WTC11 (cell line): ENCODE measurements around the gene CCDC127. TPM values are rescaled to one million over a fixed set of nuclear protein-coding genes. Genes with fewer than 3 reads are reported as not detected.

Experiments
- ATAC-seq: fragments of 200-7000 bp; cut with Tn5 transposase; 2 replicates; pipeline ENCODE4 v1.10.0; 2021; ENCODE audit warnings: mild to moderate bottlenecking, moderate library complexity
- CTCF ChIA-PET: fragments of 300-600 bp; sonication (Branson Sonifier 250); formaldehyde crosslinking; loops from one replicate; lab custom pipeline; 2021; ENCODE audit warnings: antibody characterized with exemption; lab: Charles Lee
- POLR2A ChIA-PET: fragments of 350-600 bp; sonication (Branson Sonifier 250); formaldehyde crosslinking; loops from one replicate; lab custom pipeline; 2021; ENCODE audit warnings: antibody characterized with exemption; lab: Charles Lee
- DNase-seq: peaks from one replicate; pipeline ENCODE4 v3.0.0; 2021; ENCODE audit warnings: low spot score
- H3K27ac Mint-ChIP-seq: 2 replicates; pipeline ENCODE4 v1.8.0; 2021; ENCODE audit warnings: mixed read lengths
- H3K27me3 Mint-ChIP-seq: 2 replicates; pipeline ENCODE4 v1.8.0; 2021; ENCODE audit warnings: low read depth, mild to moderate bottlenecking, moderate library complexity, mixed read lengths
- H3K36me3 Mint-ChIP-seq: 2 replicates; pipeline ENCODE4 v1.8.0; 2021; ENCODE audit warnings: mixed read lengths
- H3K4me1 Mint-ChIP-seq: 2 replicates; pipeline ENCODE4 v1.8.0; 2022; ENCODE audit warnings: mixed read lengths
- H3K4me3 Mint-ChIP-seq: 2 replicates; pipeline ENCODE4 v1.8.0; 2021; ENCODE audit warnings: mild to moderate bottlenecking, moderate library complexity, mixed read lengths
- H3K9me3 Mint-ChIP-seq: 2 replicates; pipeline ENCODE4 v1.8.0; 2021; ENCODE audit warnings: mixed read lengths
- AR ChIP-seq: fragments of 250-450 bp; sonication (Bioruptor Pico); IDR thresholded peaks from 2 replicates; pipeline ENCODE4 v1.9.0; 2021; ENCODE audit warnings: mild to moderate bottlenecking
- EMX1 ChIP-seq: fragments of 250-450 bp; sonication (Bioruptor Pico); IDR thresholded peaks from 2 replicates; pipeline ENCODE4 v1.8.0; 2021; ENCODE audit warnings: mild to moderate bottlenecking
- ERG ChIP-seq: fragments of 250-450 bp; sonication (Bioruptor Pico); IDR thresholded peaks from 2 replicates; pipeline ENCODE4 v1.8.0; 2021; ENCODE audit warnings: mild to moderate bottlenecking
- GTF2I ChIP-seq: fragments of 250-450 bp; sonication (Bioruptor Pico); conservative IDR thresholded peaks from 2 replicates; pipeline ENCODE4 v1.4.0; 2021; ENCODE audit warnings: mild to moderate bottlenecking
- MLX ChIP-seq: sonication (generic); formaldehyde crosslinking; IDR thresholded peaks from 2 replicates; pipeline ENCODE4 v1.8.1; 2023; ENCODE audit warnings: mild to moderate bottlenecking, missing genetic modification reagents, moderate library complexity
- MXD4 ChIP-seq: fragments of 250-450 bp; sonication (Bioruptor Pico); IDR thresholded peaks from 2 replicates; pipeline ENCODE4 v1.8.0; 2021; ENCODE audit warnings: mild to moderate bottlenecking, moderate library complexity, borderline replicate concordance
- NR3C1 ChIP-seq: sonication (generic); formaldehyde crosslinking; conservative IDR thresholded peaks from 2 replicates; pipeline ENCODE4 v1.8.1; 2023; ENCODE audit warnings: low read depth, mild to moderate bottlenecking, missing genetic modification reagents
- OVOL2 ChIP-seq: fragments of 250-450 bp; sonication (Bioruptor Pico); IDR thresholded peaks from 2 replicates; pipeline ENCODE4 v1.9.0; 2021; ENCODE audit warnings: mild to moderate bottlenecking, borderline replicate concordance
- TEAD4 ChIP-seq: sonication (generic); formaldehyde crosslinking; IDR thresholded peaks from 2 replicates; pipeline ENCODE4 v1.8.0; 2022; ENCODE audit warnings: mild to moderate bottlenecking, missing genetic modification reagents
- USF1 ChIP-seq: sonication (generic); formaldehyde crosslinking; IDR thresholded peaks from 2 replicates; pipeline ENCODE4 v1.8.0; 2022; ENCODE audit warnings: mild to moderate bottlenecking, missing genetic modification reagents
- ZMAT4 ChIP-seq: fragments of 250-450 bp; sonication (Bioruptor Pico); IDR thresholded peaks from 2 replicates; pipeline ENCODE4 v1.9.0; 2021; ENCODE audit warnings: mild to moderate bottlenecking
- ZNF281 ChIP-seq: sonication (generic); formaldehyde crosslinking; IDR thresholded peaks from 2 replicates; pipeline ENCODE4 v1.8.0; 2023; ENCODE audit warnings: mild to moderate bottlenecking, missing genetic modification reagents
- ZNF317 ChIP-seq: sonication (generic); formaldehyde crosslinking; IDR thresholded peaks from 2 replicates; pipeline ENCODE4 v1.8.1; 2023; ENCODE audit warnings: low read depth, mild to moderate bottlenecking, moderate library complexity, missing genetic modification reagents, borderline replicate concordance
- ZNF396 ChIP-seq: fragments of 250-450 bp; sonication (Bioruptor Pico); IDR thresholded peaks from 2 replicates; pipeline ENCODE4 v1.8.0; 2021; ENCODE audit warnings: mild to moderate bottlenecking, moderate library complexity, borderline replicate concordance
- ZNF416 ChIP-seq: fragments of 250-450 bp; sonication (Bioruptor Pico); IDR thresholded peaks from 2 replicates; pipeline ENCODE4 v1.9.0; 2021; ENCODE audit warnings: mild to moderate bottlenecking, inconsistent platforms
- ZNF671 ChIP-seq: fragments of 250-450 bp; sonication (Bioruptor Pico); IDR thresholded peaks from 2 replicates; pipeline ENCODE4 v1.8.0; 2021; ENCODE audit warnings: mild to moderate bottlenecking
- ZSCAN18 ChIP-seq: fragments of 250-450 bp; sonication (Bioruptor Pico); IDR thresholded peaks from 2 replicates; pipeline ENCODE4 v2.1.2; 2022; ENCODE audit warnings: mild to moderate bottlenecking, moderate library complexity
- total RNA-seq: library from RNA; stranded (reverse); gene quantifications from 3 replicates; pipeline ENCODE4 v1.2.3, GENCODE V29; 2021

Gene CCDC127
- total RNA-seq, 1 experiment from 2014 or later, result 5.3 TPM

GRCh38 chr5:201672-202071, 16.3 kb downstream of the CCDC127 start (continued):
- TF ChIP-seq ZNF281 (CRISPR knock-in tag) (no peak), ZNF396 (no peak), USF1 (CRISPR knock-in tag) (no peak), OVOL2 (CRISPR knock-in tag) (no peak)

- no peak overlapping the region for H3K4me3 Mint-ChIP-seq
- ATAC-seq (no peak), DNase-seq (no peak)
- CTCF ChIA-PET, result no interaction called here
- peaks cover 11% of the 10 kb centered on the region for H3K4me1 Mint-ChIP-seq
- TF ChIP-seq NR3C1 (CRISPR knock-in tag), result no peak
- TF ChIP-seq ERG, result no peak
- TF ChIP-seq GTF2I (CRISPR knock-in tag), result no peak
- no peak for TF ChIP-seq AR (CRISPR knock-in tag)
- no peak for TF ChIP-seq ZSCAN18 (CRISPR knock-in tag)
- peak overlapping the region; percentile 15; the same call in 1 of the 2 replicates for H3K27ac Mint-ChIP-seq
- no peaks in the 10 kb centered on the region for H3K9me3 Mint-ChIP-seq
- H3K36me3 Mint-ChIP-seq, result peaks cover 23% of the 10 kb centered on the region
- POLR2A ChIA-PET, result no interaction called here
- no peaks in the 10 kb centered on the region for H3K27me3 Mint-ChIP-seq
Measured at GRCh38 chr5:200985-201384, 17.0 kb downstream of the CCDC127 start.

GRCh38 chr5:199950-200645, 17.9 kb downstream of the CCDC127 start:
- no peak for TF ChIP-seq ZMAT4 (CRISPR knock-in tag)
- no peak for TF ChIP-seq ZNF317
- TF ChIP-seq ZNF671, result no peak
- no peak for TF ChIP-seq TEAD4 (CRISPR knock-in tag)
- no peak for TF ChIP-seq ZNF416 (CRISPR knock-in tag)
- TF ChIP-seq EMX1, result no peak
- no peak for TF ChIP-seq MXD4 (CRISPR knock-in tag)
- no peak for TF ChIP-seq MLX (CRISPR knock-in tag)
- no peak for TF ChIP-seq GTF2I (CRISPR knock-in tag)
- peaks cover 11% of the 10 kb centered on the region for H3K4me1 Mint-ChIP-seq
- H3K9me3 Mint-ChIP-seq, result no peaks in the 10 kb centered on the region
- no peak for DNase-seq
- H3K4me3 Mint-ChIP-seq, result no peak overlapping the region
- H3K27me3 Mint-ChIP-seq, result no peaks in the 10 kb centered on the region
- peaks cover 17% of the 10 kb centered on the region for H3K36me3 Mint-ChIP-seq
- CTCF ChIA-PET, result interaction anchor here (0.8 to 1.6 kb wide), 3 partner anchors 9 to 247 kb away, joined by 3 to 9 read pairs (median 3); partner anchors contain the start of gene LRRC14B
- POLR2A ChIA-PET, result no interaction called here
- no peak overlapping the region for H3K27ac Mint-ChIP-seq
- ATAC-seq, result peak; percentile 31; the same call in 1 of the 2 replicates
